ENCODE data around the gene PRPF8. TPM values are rescaled to one million over a fixed set of nuclear protein-coding genes. Genes with fewer than 3 reads are reported as not detected.

PRPF8 gene
- total RNA-seq, 4 donors from 2014 or later, result 127 to 261 (median 195) TPM

- peaks cover 0 to 4% of the 10 kb centered on the region in 2 donors for H3K36me3 ChIP-seq
- H3K27ac ChIP-seq, result peak overlapping the region in 2 of 4 donors; percentile 28 to 34
- no peaks in the 10 kb centered on the region for H3K27me3 ChIP-seq
- peak in 1 of 2 donors; percentile 17 for ATAC-seq
- H3K4me1 ChIP-seq, result peaks cover 4 to 18% of the 10 kb centered on the region in 2 donors
- TF ChIP-seq POLR2A (IDR thresholded peaks at IDR 0.05) (no peak), CTCF (IDR thresholded peaks at IDR 0.05 in 4 of 5, conservative IDR thresholded peaks at IDR 0.05 in 1 of 5) (no peak)
- in situ Hi-C loops (cut with MboI; ENCODE audit: low sequenced_read_pairs in 4 of 4), result no loop called here
- intact Hi-C loops (cut with DNase I; ENCODE audit: low total_unique reads), result no loop called here
- H3K4me3 ChIP-seq, result no peak overlapping the region
- H3K9me3 ChIP-seq, result no peaks in the 10 kb centered on the region
- DNase-seq, result no peak
These were observed 64.2 kb downstream of the PRPF8 start for GRCh38 chr17:1620486-1620885.

- in situ Hi-C loops (cut with MboI; ENCODE audit: low sequenced_read_pairs in 4 of 4) (no loop called here), intact Hi-C loops (cut with DNase I; ENCODE audit: low total_unique reads) (no loop called here)
- DNase-seq (peak in 1 of 2 donors; percentile 28), ATAC-seq (peak; percentile 69 to 77)
- no peak overlapping the region for H3K4me3 ChIP-seq
- no peak for TF ChIP-seq POLR2A (IDR thresholded peaks at IDR 0.05)
- TF ChIP-seq CTCF (IDR thresholded peaks at IDR 0.05 in 4 of 5, conservative IDR thresholded peaks at IDR 0.05 in 1 of 5), result no peak
- H3K4me1 ChIP-seq, result peaks cover 4 to 17% of the 10 kb centered on the region in 2 donors
- peaks cover 0 to 22% of the 10 kb centered on the region in 2 donors for H3K36me3 ChIP-seq
- H3K27me3 ChIP-seq, result no peaks in the 10 kb centered on the region
- H3K27ac ChIP-seq, result peak overlapping the region in 2 of 4 donors; percentile 39 to 53
- H3K9me3 ChIP-seq, result no peaks in the 10 kb centered on the region
These were observed 67.0 kb downstream of the PRPF8 start for GRCh38 chr17:1617620-1618174.

- Histone ChIP-seq H3K27me3 (no peaks in the 10 kb centered on the region), H3K36me3 (peaks cover 0 to 26% of the 10 kb centered on the region in 2 donors), H3K4me3 (no peak overlapping the region), H3K27ac (no peak overlapping the region), H3K4me1 (peaks cover 4 to 11% of the 10 kb centered on the region in 2 donors), H3K9me3 (no peaks in the 10 kb centered on the region)
- ATAC-seq (no peak), DNase-seq (no peak)
- intact Hi-C loops (cut with DNase I; ENCODE audit: low total_unique reads), result no loop called here
- in situ Hi-C loops (cut with MboI; ENCODE audit: low sequenced_read_pairs in 4 of 4), result no loop called here
- TF ChIP-seq POLR2A (IDR thresholded peaks at IDR 0.05) (no peak), CTCF (IDR thresholded peaks at IDR 0.05 in 4 of 5, conservative IDR thresholded peaks at IDR 0.05 in 1 of 5) (no peak)
These were observed 68.6 kb downstream of the PRPF8 start for GRCh38 chr17:1616101-1616500.

GRCh38 chr17:1612400-1612799, 72.3 kb downstream of the PRPF8 start:
- DNase-seq (no peak), ATAC-seq (no peak)
- no peaks in the 10 kb centered on the region for H3K27me3 ChIP-seq
- no peaks in the 10 kb centered on the region for H3K9me3 ChIP-seq
- no peak overlapping the region for H3K4me3 ChIP-seq
- peaks cover 0 to 26% of the 10 kb centered on the region in 2 donors for H3K36me3 ChIP-seq
- TF ChIP-seq POLR2A (IDR thresholded peaks at IDR 0.05) (no peak), CTCF (IDR thresholded peaks at IDR 0.05 in 4 of 5, conservative IDR thresholded peaks at IDR 0.05 in 1 of 5) (no peak)
- in situ Hi-C loops (cut with MboI; ENCODE audit: low sequenced_read_pairs in 4 of 4) (no loop called here), intact Hi-C loops (cut with DNase I; ENCODE audit: low total_unique reads) (no loop called here)
- H3K4me1 ChIP-seq, result no peaks in the 10 kb centered on the region
- no peak overlapping the region for H3K27ac ChIP-seq

GRCh38 chr17:1611715-1612114, 73.0 kb downstream of the PRPF8 start:
- TF ChIP-seq POLR2A (IDR thresholded peaks at IDR 0.05) (no peak), CTCF (IDR thresholded peaks at IDR 0.05 in 4 of 5, conservative IDR thresholded peaks at IDR 0.05 in 1 of 5) (no peak)
- Histone ChIP-seq H3K4me3 (no peak overlapping the region), H3K4me1 (no peaks in the 10 kb centered on the region), H3K27ac (no peak overlapping the region), H3K9me3 (no peaks in the 10 kb centered on the region), H3K27me3 (no peaks in the 10 kb centered on the region), H3K36me3 (peaks cover 0 to 26% of the 10 kb centered on the region in 2 donors)
- in situ Hi-C loops (cut with MboI; ENCODE audit: low sequenced_read_pairs in 4 of 4) (no loop called here), intact Hi-C loops (cut with DNase I; ENCODE audit: low total_unique reads) (no loop called here)
- no peak for DNase-seq
- ATAC-seq, result peak in 1 of 2 donors; percentile 18

Data from gastrocnemius medialis (tissue), 4 donors.